LHCN-M2 (cell line): ENCODE data around the gene NUP107. TPM values are rescaled to one million over a fixed set of nuclear protein-coding genes. Genes with fewer than 3 reads are reported as not detected.

Source experiments
- DNase-seq: peaks from one replicate; pipeline ENCODE4 v3.0.0-alpha.2; 2012; ENCODE audit warnings: low read depth
- total RNA-seq: library from RNA; depleted of rRNA; stranded (reverse); fragments of >200 nt; gene quantifications from 2 replicates; pipeline ENCODE4 v1.2.3, GENCODE V29; 2014

Gene NUP107
- total RNA-seq, 1 experiment from 2014 or later = 78.0 TPM

- DNase-seq = no peak
These were observed 86.8 kb downstream of the NUP107 start for GRCh38 chr12:68773582-68773981.

- DNase-seq = no peak
These were observed 88.4 kb downstream of the NUP107 start for GRCh38 chr12:68775121-68775630.

- DNase-seq = peak; percentile 49
These were observed 90.3 kb downstream of the NUP107 start for GRCh38 chr12:68776976-68777610.

GRCh38 chr12:68779280-68779679 is 92.5 kb downstream of the NUP107 start:
- no peak for DNase-seq

- DNase-seq = no peak
These were observed 94.0 kb downstream of the NUP107 start for GRCh38 chr12:68780731-68781130.

- DNase-seq = no peak
These were observed 95.0 kb downstream of the NUP107 start for GRCh38 chr12:68781728-68782127.

GRCh38 chr12:68784015-68784414 is 97.2 kb downstream of the NUP107 start:
- DNase-seq = no peak

DNA sequence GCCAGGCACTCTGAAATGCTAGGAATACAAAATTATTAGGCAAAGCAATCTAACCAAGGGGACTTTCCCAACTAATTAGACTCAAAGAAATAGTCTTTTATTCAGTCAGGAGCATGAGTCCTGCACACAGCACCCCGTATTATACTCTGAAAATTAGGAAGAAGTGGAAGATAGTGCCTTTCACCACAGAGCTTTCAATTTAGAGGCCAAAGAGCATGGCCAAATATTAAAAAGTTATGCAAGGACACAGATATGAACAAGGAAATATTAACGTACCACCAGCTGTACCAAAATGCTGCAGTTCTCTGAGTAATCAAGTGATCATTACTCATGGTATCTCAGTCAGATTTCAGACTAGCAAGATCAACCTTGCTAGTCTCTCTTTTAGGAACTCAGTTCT is 98.6 kb downstream of the NUP107 start:
- DNase-seq = peak; percentile 37

DNA sequence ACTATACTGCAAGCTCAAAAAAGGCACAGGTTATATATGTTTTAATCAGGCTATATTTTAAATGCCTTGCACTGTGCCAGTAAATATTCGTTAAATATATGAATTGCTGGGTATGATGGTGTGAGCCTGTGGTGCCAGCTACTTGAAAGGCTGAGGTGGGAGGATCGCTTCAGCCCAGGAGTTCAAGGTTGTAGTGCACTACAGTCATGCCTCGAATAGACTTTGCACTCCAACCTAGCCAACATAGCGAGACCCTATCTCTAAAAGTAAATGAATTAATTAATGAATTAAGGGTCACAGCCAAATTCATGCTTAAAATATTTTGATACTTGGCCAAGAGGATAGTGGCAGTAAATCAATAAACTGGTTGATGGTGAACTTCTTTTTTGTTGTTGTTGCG is 99.0 kb downstream of the NUP107 start:
- DNase-seq = no peak

DNA sequence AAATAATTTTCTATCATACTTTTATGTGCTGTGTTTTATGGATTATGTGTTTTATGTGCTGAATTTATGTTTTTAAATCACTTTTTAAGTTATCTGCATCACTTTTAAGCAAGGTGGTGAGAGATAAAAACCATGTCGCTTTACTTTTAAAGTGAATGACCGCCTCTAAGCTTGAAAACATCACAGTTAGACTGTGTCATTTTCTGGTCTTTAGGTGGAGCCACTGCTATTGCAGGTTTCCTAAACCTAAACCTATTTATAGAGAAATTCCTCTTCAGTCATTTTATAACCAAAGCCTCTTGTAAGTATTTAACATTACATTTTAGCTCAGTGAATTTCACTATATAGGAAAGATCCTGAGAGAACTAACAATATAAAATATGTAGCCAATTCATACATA is 100.2 kb downstream of the NUP107 start:
- peak; percentile 34 for DNase-seq

DNA sequence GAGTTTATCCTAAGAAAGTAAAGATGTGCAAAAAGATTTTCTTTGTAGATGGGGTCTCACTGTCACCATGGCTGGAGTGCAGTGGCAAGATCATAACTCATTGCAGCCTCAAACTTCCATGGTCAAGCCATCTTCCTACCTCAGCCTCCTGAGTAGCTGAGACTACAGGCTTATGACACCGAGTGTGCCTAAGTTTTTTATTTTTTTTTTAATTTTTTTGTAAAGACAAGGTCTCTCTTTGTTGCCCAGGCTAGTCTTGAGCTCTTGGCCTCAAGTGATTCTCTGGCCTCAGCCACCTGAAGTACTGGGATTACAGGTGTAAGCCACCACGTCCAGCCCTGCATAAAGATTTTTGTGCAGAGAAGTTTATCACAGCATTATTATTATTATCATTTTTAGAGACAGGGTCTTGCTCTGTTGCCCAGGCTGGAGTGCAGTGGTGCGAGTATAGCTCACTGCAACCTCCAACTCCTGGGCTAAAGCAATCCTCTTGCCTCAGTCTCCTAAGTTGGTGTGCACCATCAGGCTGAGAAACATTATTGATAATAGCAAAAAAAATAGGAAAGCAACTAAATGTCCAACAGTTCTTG is 101.9 kb downstream of the NUP107 start:
- DNase-seq = no peak

DNA sequence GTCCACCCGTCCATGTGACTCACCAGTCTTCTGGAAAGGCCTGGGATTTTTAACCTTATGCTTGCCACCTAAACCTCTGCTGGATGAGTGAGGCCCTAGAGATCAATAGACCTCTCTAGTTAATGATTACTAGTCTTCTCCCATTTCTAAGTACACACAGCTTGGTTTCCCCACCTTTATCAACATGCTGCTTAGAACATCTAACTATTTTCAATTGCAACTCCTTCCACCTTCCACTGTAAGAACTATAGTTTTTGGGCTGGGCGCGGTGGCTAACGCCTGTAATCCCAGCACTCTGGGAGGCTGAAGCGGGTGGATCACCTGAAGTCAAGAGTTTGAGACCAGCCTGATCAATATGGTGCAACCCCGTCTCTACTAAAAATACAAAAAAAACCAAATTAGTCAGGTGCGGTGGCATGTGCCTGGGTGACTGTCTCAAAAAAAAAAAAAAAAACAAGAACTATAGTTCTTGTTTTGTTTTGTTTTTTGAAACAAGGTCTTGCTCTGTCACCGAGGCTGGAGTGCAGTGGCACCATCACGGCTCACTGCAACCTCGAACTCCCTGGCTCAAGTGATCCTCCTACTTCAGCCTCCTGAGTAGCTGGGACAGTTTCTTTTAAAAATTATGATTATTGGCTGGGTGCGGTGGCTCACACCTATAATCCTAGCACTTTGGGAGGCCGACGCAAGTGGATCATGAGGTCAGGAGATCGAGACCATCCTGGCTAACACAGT is 102.5 kb downstream of the NUP107 start:
- no peak for DNase-seq

DNA sequence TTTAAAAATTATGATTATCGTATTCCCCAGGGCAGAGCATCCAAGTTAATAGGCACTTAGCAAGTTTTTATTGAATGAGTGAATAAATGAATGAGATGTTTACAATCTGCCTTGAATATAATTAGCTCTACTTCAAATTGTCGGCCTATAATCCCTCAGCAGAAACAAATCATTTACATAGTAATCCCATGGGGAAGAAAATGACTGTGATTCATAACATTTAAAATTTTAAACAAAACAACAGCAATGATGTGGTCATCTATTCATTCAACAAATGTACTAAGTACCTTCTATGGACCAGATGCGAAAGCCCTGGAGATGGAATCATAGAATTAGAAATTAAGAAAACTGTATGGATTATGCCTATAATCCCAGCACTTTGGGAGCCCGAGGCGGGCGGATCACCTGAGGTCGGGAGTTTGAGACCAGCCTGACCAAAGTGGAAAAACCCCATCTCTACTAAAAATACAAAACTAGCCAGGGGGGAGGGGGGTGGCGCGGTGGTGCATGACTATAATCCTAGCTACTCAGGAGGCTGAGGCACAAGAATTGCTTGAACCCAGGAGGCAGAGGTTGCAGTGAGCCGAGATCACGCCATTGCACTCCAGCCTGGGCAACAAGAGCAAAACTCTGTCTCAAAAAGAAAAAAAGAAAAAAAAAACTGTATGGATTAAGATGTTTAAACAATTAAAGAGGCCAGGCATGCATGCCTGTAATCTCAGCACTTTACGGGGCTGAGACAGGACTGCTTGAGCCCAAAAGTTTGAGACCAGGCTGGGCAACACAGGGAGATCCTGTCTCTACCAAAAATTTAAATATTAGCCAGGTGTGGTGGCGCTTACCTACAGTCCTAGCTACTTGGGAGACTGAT is 103.5 kb downstream of the NUP107 start:
- no peak for DNase-seq

- no peak for DNase-seq
These were observed 104.1 kb downstream of the NUP107 start for GRCh38 chr12:68790952-68791234.

GRCh38 chr12:68791897-68792481 is 105.2 kb downstream of the NUP107 start:
- no peak for DNase-seq

- DNase-seq = peak; percentile 61
These were observed 106.2 kb downstream of the NUP107 start for GRCh38 chr12:68792952-68793351.

GRCh38 chr12:68793436-68793835 is 106.7 kb downstream of the NUP107 start:
- DNase-seq = no peak

DNA sequence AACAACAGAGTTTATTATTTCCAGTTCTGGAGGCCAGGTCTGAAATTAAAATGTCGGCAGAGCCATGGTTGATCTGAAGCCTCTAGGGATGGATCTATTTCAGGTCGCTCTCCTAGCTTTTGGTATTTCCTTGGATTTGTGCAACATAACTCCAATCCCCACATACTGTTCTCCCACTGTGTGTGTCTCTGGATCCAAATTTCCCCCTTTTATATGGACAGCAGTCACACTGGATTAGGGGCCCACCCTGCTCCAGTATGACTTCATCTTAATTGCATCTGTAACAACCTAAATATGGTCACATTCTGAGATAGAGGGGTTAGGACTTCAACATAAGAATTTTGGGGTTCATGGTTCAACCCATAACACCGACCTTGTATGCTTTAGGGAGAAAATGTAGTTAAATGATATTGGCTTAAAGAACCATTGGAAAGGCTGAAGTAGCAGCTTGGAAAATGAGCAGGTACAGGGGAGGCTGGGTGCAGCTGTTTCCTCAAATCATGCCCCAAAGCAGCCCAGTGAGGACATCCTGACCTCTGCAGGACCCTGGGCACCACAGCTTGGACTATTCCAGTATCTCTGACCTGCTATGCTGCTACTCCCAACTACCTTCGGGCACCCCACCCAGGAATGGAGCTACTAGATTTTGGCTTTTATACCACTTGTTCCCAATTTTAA is 107.3 kb downstream of the NUP107 start:
- DNase-seq = no peak

- peak; percentile 72 for DNase-seq
These were observed 108.0 kb downstream of the NUP107 start for GRCh38 chr12:68794653-68795251.
